ENCODE measurements around the gene CYTH2. TPM values are rescaled to one million over a fixed set of nuclear protein-coding genes. Genes with fewer than 3 reads are reported as not detected.

CYTH2 gene
- total and polyA plus RNA-seq, 2 of the 8 experiments (the other 6 are each of a cell fraction or from before 2014, with no cell fraction given): 43.7 to 71.4 TPM

GRCh38 chr19:48507911-48508439, 38.8 kb downstream of the CYTH2 start:
- Histone ChIP-seq H2AFZ (ENCODE audit: low read length) (no peak overlapping the region), H3K27me3 (replicated peaks in 1 of 4; ENCODE audit: control insufficient read depth in 3 of 4, extremely low read depth in 1 of 4, insufficient read depth in 3 of 4, low read length in 3 of 4) (peaks cover 0 to 11% (median 9%) of the 10 kb centered on the region in 4 experiments; a peak in 4 of 7 replicates), H2BK12ac (ENCODE audit: low read depth, low read length) (no peak overlapping the region), H3K4ac (replicated peaks; ENCODE audit: insufficient read length, low read depth, low read length) (no peak overlapping the region), H3K79me2 (ENCODE audit: control insufficient read depth in 1 of 2, insufficient read depth in 2 of 2, low read length in 2 of 2) (no peaks in the 10 kb centered on the region), H3K79me1 (ENCODE audit: low read depth, low read length) (no peaks in the 10 kb centered on the region), H2BK5ac (ENCODE audit: low read depth, low read length) (no peak overlapping the region), H4K5ac (ENCODE audit: insufficient read length, low read depth, low read length) (no peak overlapping the region), H3K4me2 (ENCODE audit: insufficient read depth in 1 of 2, low read depth in 2 of 2, low read length in 2 of 2) (no peak overlapping the region), H2BK120ac (replicated peaks; ENCODE audit: low read depth, low read length) (no peak overlapping the region), H2BK15ac (ENCODE audit: low read length) (no peak overlapping the region), H2AK5ac (ENCODE audit: low read depth, low read length) (no peak overlapping the region), H3K9ac (replicated peaks in 1 of 4; ENCODE audit: extremely low read depth in 1 of 4, low read depth in 3 of 4, low read length in 3 of 4) (no peak overlapping the region), H3K9me3 (ENCODE audit: insufficient read depth in 2 of 2, low read depth in 1 of 2, low read length in 1 of 2) (no peaks in the 10 kb centered on the region), H3K14ac (ENCODE audit: insufficient read length) (no peak overlapping the region), H3K23me2 (ENCODE audit: low read depth, low read length) (peaks cover 19% of the 10 kb centered on the region), H3K4me1 (replicated peaks in 1 of 4; ENCODE audit: control insufficient read depth in 3 of 4, insufficient read depth in 4 of 4, low read length in 3 of 4) (peaks cover 0 to 16% (median 7%) of the 10 kb centered on the region in 4 experiments; a peak in 5 of 7 replicates), H3K56ac (replicated peaks; ENCODE audit: insufficient read length, low read depth, low read length) (no peak overlapping the region), H4K91ac (replicated peaks; ENCODE audit: insufficient read length, low read length) (no peak overlapping the region), H3K18ac (ENCODE audit: extremely low read depth, low read length) (no peak overlapping the region), H3K36me3 (ENCODE audit: control insufficient read depth in 2 of 4, insufficient read depth in 4 of 4, low read length in 3 of 4) (no peaks in the 10 kb centered on the region), H3K27ac (ENCODE audit: low read depth, low read length) (no peak overlapping the region), H4K8ac (ENCODE audit: extremely low read depth, insufficient read depth, low read length) (no peak overlapping the region), H4K20me1 (replicated peaks in 1 of 2; ENCODE audit: control insufficient read depth in 1 of 2, insufficient read depth in 2 of 2, low read length in 2 of 2) (peaks cover 0 to 5% of the 10 kb centered on the region in 2 experiments), H2BK20ac (ENCODE audit: low read length) (no peak overlapping the region), H3K4me3 (ENCODE audit: extremely low read depth in 1 of 4, insufficient read depth in 2 of 4, low read depth in 3 of 4, low read length in 4 of 4) (no peak overlapping the region), H3K23ac (ENCODE audit: insufficient read length) (no peak overlapping the region)
- 91% methylated on average over 7 of the region's 7 CpGs; no CpG with 5 or more reads in 1 of the 2 experiments for WGBS, 2 experiments (ENCODE audit: extremely low coverage in 1 of 2, insufficient coverage in 1 of 2, insufficient read length in 1 of 2, insufficient replicate concordance in 2 of 2, low coverage in 1 of 2, low lambda C conversion rate in 2 of 2, missing lambda C conversion rate in 1 of 2)
- TF ChIP-seq KDM1A (IDR thresholded peaks at IDR 0.05; ENCODE audit: borderline replicate concordance, low read length) (peak; percentile 54; the same call in 1 of the 2 replicates), SP2 (IDR thresholded peaks at IDR 0.05; ENCODE audit: low read length) (no peak)
- DNase-seq (ENCODE audit: low read depth in 1 of 2, low spot score in 2 of 2) (no peak), FAIRE-seq (no peak)
- ChIA-PET POLR2A (ENCODE audit: partially characterized antibody) (interaction anchor here (0.6 to 9.5 kb wide), 8 partner anchors 21 to 106 kb away, joined by 3 to 59 read pairs (median 3); partner anchors contain the start of gene FAM83E), CTCF (ENCODE audit: partially characterized antibody) (interaction anchor here (0.8 to 9.6 kb wide), 17 partner anchors 10 to 129 kb away, joined by 3 to 353 read pairs (median 5); partner anchors contain the start of genes DBP and SPACA4)
